GM18498 (cell line): ENCODE results near the gene SLC51B.
"Not testable (repeated sequence)": the region's sequence is repeated elsewhere in the genome, so short reads cannot be mapped to it uniquely, and the experiment has no call there.

Experiments
- ATAC-seq: cut with Tn5 transposase; IDR thresholded peaks from one replicate; pipeline ENCODE4 v1.9.1; 2021; ENCODE audit warnings: mild to moderate bottlenecking, moderate library complexity; ENCODE audit not compliant: unreplicated experiment

The SLC51B gene

GRCh38 chr15:65044724-65045481 lies at the start of gene SLC51B:
Gene SLC51B (plus strand): TSS chr15:65045387. CDS start chr15:65050005, 4,618 bp downstream.
- no peak for ATAC-seq

GRCh38 chr15:64997066-64997465 lies 48.1 kb upstream of the SLC51B start:
- ATAC-seq, result no peak

DNA sequence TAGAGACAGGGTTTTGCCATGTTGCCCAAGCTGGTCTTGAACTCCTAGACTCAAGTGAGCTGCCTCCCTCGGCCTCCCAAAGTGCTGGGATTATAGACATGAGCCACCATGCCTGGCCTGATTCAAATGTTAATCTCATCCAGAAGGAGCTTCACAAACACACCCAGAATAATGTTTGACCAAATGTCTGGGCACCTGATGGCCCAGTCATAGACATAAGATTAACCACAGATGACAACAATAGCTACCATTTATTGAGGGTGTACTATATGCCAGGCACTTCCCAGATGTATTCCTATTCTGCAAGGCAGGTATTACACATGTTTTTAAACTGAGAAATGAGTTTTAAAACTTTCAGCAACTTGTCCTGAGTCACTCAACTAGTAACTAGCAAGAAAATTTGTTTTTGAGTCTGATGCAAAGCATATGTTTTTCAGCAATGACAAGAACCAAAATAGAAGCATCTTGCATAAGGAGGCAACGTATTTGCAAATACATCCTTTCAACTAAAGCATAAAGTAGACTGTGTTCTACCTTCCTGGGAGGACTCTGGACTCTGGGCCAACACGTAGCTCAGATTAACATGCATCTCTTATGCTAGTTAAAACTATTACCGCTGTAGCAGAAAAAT lies 47.3 kb upstream of the SLC51B start:
- no peak for ATAC-seq

DNA sequence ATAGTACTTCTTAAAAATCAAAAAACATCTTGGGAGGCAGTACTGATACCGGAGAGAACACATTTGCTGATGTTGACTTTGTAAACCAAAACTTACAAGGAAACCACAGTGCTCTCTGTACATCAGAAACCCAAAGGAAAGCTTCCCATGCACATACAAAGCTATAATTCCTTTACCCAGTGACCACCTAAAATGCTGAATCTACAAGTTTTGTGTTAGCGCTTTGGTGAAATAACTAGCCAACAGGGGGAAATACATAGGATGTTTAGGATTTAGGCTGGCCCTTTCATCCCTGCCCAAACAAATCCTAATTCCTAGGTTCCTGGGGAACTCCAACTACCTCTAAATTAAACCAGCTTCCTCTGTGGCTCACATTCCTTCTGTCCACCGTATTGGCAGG lies 40.2 kb upstream of the SLC51B start:
- ATAC-seq, result no peak

DNA sequence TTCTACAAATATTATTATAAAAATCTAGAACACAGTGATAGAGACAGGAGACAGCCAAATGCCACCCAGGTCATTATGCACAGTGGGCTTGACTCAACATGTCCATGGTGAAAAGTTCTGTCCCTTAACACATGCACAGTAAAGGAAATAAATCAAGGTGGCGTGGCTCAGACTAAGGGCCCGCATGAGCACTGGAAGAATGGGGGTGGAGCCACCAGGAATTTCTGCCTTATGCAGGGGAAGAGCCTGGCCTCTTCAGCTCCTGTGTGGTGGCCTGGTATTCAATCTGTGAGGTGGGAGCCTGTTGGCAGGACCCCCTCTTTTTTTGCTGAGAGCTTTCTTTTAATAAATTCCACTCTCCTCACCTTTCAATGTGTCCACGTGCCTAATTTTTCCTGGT lies 38.3 kb upstream of the SLC51B start:
- ATAC-seq, result no peak

DNA sequence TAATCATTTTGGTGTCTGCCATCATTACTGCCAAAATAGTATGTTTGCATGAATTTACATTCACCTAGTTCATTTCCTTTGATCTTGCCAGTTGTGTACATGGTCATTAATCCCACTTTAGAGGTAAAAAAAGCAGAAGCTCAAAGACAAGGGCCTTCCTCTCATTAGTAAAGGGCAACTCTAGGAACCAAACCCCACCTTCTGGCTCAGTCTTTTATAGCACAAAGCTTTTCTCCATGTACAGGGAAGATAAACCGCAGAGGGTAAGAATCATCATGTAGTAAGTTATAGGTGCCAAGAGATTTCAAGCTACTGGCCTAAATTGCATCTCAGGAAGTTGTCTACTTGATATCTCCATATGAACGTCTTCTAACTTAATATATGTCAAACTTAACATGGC lies 36.2 kb upstream of the SLC51B start:
- ATAC-seq, result no peak

DNA sequence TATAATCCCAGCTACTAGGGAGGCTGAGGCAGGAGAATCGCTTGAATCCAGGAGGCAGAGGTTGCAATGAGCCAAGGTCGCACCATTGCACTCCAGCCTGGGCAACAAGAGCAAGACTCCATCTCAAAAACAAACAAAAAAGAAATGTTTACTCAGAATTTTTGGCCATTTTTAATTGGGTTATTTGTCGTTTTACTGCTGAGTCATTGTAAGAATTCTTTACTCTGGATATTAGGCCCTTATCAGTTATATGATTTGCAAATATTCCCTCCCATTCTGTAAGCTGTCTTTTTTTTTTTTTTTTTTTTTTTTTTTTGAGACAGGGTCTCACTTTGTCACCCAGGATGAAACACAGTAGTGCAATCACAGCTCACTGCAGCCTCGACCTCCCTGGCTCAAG lies 34.0 kb upstream of the SLC51B start:
- ATAC-seq, result not testable (repeated sequence)

DNA sequence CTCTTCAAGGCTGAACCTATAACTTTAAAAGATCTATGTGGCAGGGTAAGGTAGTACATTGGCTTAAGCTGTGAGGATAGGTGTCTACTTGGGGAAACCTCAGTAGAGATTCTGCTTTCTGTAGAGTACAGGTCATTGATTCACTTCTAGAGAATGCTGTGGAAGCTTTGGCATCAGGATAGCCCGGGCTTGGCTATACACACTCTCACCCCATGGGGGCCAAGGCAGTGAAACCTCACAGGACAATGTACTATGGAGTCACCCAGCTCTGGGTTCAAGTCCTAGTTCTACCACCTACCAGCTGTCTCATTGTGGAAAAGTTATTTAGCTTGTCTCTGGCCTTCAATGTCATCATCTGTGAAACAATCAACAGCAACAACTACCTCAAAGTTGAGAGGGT lies 24.8 kb upstream of the SLC51B start:
- ATAC-seq, result no peak

DNA sequence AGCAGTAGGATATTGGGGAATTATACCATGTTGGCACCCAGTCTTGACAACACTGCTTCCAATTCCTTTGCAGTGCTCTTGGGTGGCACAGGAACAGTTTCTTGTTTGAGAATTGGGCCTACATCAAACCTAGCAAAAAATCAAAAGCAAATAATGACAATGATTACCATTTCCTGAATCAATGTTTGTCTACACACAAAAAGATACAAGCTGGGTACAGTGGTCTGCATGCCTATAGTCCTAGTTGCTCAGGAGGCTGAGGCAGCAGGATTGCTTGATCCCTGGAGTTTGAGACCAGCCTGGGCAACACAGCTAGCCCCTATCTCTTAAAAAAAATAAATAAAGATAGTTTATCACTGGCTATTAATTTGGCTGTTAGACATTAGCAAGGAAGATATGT lies 23.7 kb upstream of the SLC51B start:
- no peak for ATAC-seq

GRCh38 chr15:65026756-65027155 lies 18.4 kb upstream of the SLC51B start:
- ATAC-seq, result no peak

- ATAC-seq, result no peak
Measured at GRCh38 chr15:65027593-65027992, 17.6 kb upstream of the SLC51B start.

GRCh38 chr15:65028338-65028737 lies 16.8 kb upstream of the SLC51B start:
- no peak for ATAC-seq

DNA sequence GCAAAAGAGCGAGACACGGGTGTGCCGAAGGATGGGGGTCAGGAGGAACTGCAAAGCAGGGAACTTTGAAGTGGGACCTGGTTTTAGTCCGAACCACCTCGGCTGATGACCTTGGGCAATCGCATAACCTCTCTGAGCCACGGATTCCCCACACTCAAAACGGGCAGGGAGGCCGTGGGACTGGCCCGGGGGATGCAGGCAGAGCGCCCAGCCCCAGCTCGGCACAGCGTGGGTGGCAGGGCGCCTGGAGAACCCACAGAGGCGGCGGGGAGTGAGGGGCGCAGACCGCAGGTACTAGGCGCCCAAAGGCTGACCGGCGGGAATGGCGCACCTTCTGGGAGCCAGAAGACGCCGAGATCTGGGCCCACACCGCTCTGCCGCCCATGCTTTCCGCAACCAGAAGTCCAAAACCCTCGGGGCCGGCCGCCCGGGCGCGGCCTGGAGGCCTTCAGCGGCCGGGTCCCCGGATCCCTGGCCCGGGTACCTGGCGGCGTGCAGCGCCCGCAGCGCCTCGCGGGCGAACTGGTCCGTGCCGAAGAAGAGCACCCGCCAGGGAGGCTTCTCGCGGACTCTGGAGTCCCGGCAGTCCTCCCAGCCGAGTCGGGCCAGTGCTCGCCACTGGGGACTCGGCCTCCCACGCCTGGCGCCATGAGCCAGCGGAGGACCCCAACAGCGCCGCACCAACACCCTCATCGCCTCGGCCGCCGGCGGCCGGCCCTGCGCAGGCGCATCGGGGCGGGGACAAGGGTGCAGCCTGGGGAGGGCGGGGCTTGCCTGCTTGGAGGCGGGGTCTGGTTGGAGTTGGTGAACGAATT lies 16.1 kb upstream of the SLC51B start, which contains the start of gene MTFMT:
Gene MTFMT, minus strand, starts transcription at position 719 of the 815 bp plus-strand sequence. Its CDS starts 26 bp downstream, at position 693.
- ATAC-seq, result peak; percentile 78

DNA sequence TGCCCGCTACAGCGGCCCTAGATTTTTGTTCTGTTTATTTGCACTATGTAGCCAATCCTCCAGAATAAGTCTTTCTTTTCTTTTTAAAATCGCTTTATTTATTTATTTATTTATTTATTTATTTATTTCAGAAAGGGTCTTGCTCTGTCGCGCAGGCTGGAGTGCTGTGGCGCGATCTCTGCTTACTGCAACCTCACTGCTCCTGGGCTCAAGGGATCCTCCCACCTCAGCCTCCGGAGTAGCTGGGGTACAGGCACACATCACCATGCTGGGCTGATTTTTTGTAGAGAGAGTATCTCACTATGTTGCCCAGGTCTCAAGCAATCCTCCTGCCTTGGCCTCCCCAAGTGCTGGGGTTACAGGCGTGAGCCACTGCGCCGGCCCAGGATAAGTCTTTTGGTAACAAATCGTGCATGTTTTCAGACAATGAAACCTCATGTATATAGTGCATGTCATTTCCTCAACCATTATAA lies 15.4 kb upstream of the SLC51B start:
- ATAC-seq, result no peak

DNA sequence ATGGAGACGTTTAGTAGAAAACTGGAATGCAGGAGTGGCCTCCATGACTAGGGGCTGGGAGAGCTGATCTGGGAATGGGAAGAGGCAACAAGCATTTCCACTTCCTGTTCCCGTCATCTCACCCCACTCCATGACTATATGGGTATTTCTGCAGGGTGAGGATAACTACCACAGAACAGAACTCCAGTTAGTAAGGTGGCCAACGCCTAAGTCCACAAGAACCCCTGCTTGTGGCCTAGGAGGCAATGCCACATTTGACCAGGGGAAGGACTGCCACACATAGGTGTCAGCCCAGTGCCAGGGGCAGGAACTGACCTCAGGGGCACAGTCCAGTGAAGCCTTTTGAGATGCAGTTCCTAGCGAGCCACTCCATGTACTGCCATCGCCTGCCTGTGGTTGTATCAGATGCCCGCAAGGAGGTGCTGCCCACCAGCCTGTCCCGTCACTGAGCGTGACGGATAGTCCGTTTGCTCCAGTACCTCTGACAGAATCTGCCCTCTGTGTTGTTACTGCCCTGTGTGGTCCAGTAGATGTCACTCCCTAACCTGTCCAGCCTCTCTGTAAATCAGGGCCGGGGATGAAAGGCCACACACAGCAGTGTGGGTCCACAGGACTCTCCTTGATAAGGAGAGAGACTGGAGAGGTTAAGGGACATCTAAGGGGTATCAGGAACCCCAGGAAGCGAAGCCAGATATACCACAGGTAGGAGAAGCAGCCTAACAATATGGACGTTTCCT lies 12.2 kb upstream of the SLC51B start:
- peak; percentile 54 for ATAC-seq

DNA sequence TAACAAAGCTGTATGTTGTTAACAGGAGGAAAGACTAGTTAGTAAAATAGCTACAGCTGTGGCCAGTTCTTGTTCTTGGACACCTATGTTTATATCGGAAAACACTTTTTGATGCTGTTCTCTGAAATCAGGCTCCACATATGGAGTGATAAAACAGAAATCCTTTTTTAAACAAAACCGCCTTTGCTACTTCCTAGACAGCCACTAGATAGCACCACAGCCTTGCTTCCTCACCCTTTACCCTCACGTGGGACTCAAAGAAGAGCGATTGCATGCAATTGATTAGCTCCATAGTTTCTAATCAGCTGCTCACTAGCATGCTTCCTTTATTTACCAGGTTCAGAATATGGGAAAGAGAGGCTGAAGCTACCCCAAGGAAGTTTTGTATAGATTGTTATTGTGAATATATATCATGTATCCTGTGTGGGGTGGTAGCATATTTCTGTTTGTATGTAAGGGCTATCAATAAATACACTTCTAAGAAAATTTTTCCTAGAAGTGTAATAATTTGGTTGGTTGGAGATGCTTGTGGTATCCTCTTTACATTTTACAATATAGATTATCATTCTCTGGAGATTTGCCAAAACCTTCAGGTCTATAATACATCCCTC lies 11.4 kb upstream of the SLC51B start:
- ATAC-seq, result no peak

GRCh38 chr15:65034719-65035118 lies 10.5 kb upstream of the SLC51B start:
- no peak for ATAC-seq

DNA sequence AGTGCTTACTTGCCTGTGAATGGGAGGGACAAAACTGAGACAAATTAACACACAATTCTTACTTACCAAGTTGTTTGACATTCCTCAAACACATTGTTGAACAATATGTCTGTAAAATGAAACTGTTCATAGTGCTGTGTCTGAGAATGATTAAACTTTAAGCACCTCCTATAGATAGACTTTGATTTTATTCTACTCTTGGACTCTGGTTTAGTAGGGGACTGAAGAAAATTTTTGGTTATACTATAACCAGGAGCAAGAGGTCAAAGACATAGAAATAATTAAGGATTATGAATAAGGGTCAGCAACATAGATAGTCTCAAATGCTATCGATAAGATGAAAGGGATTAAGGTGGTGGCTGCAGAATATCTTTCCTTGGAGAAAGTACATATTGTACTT lies 7.9 kb upstream of the SLC51B start:
- no peak for ATAC-seq

DNA sequence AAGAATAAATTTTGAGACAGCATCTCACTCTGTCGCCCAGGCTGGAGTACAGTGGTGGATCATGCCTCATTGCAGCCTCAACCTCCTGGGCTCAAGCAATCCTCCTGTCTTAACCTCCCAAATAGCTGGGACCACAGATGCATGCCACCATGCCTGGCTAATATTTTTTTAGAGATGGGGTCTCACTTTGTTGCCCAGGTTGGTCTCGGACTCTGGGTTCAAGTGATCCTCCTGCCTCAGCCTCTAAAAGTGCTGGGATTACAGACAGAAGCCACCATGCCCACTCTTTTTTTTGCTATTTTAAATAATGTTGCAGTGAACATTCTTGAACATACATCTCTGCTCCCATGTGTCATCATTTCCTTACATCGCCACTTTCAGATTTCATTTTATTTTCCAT lies 6.8 kb upstream of the SLC51B start:
- ATAC-seq, result no peak

- ATAC-seq, result no peak
Measured at GRCh38 chr15:65038836-65039235, 6.4 kb upstream of the SLC51B start.
